KMS-11 (cell line): ENCODE results near the gene CHST13.

Experiments
- H2AFZ ChIP-seq: fragments of 200-600 bp; sonication (generic); 2 replicates; pipeline ENCODE4 v1.6.1; 2016; ENCODE audit warnings: antibody characterized with exemption, mixed run types, low read depth
- H3K27ac ChIP-seq: fragments of 200-600 bp; sonication (generic); 2 replicates; pipeline ENCODE4 v1.6.1; 2016; ENCODE audit warnings: mild to moderate bottlenecking, mixed run types
- H3K27me3 ChIP-seq: fragments of 200-600 bp; sonication (generic); 2 replicates; pipeline ENCODE4 v1.6.1; 2017; ENCODE audit warnings: mild to moderate bottlenecking, low read depth, mixed run types, moderate library complexity; ENCODE audit not compliant: insufficient read depth
- H3K36me3 ChIP-seq: fragments of 200-600 bp; sonication (generic); 2 replicates; pipeline ENCODE4 v1.6.1; 2017; ENCODE audit warnings: mild to moderate bottlenecking, mixed run types; ENCODE audit not compliant: insufficient read depth
- H3K4me1 ChIP-seq: fragments of 200-600 bp; sonication (generic); 2 replicates; pipeline ENCODE4 v1.6.1; 2016; ENCODE audit warnings: mild to moderate bottlenecking, low read depth, mixed run types; ENCODE audit not compliant: poor library complexity, severe bottlenecking
- H3K4me2 ChIP-seq: fragments of 200-600 bp; sonication (generic); 2 replicates; pipeline ENCODE4 v1.7.0; 2016; ENCODE audit warnings: mild to moderate bottlenecking, mixed run types
- H3K4me3 ChIP-seq: fragments of 200-600 bp; sonication (generic); IDR thresholded peaks from 2 replicates; pipeline ENCODE4 v1.6.1; 2017; ENCODE audit warnings: low read depth, low read length, mixed read lengths; ENCODE audit not compliant: insufficient read depth
- H3K79me2 ChIP-seq: fragments of 200-600 bp; sonication (generic); 2 replicates; pipeline ENCODE4 v1.6.1; 2016; ENCODE audit warnings: low read depth, mixed run types; ENCODE audit not compliant: insufficient read depth
- H3K9ac ChIP-seq: fragments of 200-600 bp; sonication (generic); 2 replicates; pipeline ENCODE4 v1.6.1; 2016; ENCODE audit warnings: mild to moderate bottlenecking, mixed run types
- H4K20me1 ChIP-seq: fragments of 200-600 bp; sonication (generic); 2 replicates; pipeline ENCODE4 v1.6.1; 2016; ENCODE audit warnings: mild to moderate bottlenecking, mixed run types; ENCODE audit not compliant: insufficient read depth
- TF ChIP-seq, protein P1 (sequence below): fragments of 200-600 bp; sonication (generic); conservative IDR thresholded peaks from 2 replicates; pipeline ENCODE4 v1.6.1; 2017; ENCODE audit warnings: low read depth, mild to moderate bottlenecking, antibody characterized with exemption, low read length, moderate library complexity, mixed read lengths

CHST13 gene

DNA sequence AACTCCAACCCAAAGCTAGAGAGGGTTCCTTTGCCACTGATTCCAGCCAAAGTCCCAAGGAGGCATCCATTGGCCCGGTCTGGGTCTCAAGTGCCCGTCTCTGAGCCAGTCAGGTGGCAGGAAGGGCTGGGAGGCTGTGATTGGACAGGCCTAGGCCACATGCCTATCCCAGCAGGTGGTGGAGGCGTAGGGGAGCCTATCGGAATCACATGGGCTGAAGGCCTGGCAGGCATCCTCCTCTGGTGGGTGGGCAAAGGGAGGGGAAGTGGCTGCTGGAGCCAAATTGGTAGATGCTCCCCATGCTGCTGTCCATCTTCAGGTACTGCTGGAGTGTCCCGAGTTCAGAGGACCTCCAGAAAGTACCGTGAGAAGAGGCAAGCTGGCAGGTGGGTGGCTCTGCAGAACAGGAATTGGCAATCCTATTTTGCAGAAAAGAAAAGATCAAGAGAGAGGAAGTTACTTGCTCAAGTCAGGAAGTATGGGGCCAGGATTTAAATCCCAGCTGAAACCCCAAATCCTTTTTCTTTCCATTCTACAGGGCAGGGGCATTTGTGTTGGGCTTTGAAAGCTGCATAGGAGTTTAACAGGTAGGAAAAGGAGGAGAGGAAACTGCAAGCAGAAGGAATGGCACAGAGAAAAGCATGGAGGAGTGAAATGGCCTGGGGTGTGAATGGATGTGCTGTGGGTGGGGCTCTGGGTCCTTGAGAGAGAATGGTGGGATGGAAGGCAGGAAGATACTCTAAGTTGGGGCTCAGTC, 3.7 kb downstream of the CHST13 start:
- H3K4me2 ChIP-seq, result no peak overlapping the region
- no peak overlapping the region for H3K27ac ChIP-seq
- no peaks in the 10 kb centered on the region for H4K20me1 ChIP-seq
- no peak overlapping the region for H2AFZ ChIP-seq
- TF ChIP-seq, protein P1, sequence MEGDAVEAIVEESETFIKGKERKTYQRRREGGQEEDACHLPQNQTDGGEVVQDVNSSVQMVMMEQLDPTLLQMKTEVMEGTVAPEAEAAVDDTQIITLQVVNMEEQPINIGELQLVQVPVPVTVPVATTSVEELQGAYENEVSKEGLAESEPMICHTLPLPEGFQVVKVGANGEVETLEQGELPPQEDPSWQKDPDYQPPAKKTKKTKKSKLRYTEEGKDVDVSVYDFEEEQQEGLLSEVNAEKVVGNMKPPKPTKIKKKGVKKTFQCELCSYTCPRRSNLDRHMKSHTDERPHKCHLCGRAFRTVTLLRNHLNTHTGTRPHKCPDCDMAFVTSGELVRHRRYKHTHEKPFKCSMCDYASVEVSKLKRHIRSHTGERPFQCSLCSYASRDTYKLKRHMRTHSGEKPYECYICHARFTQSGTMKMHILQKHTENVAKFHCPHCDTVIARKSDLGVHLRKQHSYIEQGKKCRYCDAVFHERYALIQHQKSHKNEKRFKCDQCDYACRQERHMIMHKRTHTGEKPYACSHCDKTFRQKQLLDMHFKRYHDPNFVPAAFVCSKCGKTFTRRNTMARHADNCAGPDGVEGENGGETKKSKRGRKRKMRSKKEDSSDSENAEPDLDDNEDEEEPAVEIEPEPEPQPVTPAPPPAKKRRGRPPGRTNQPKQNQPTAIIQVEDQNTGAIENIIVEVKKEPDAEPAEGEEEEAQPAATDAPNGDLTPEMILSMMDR, result no peak
- H3K27me3 ChIP-seq, result 0 out of 2 replicates have a peak, but pooled peaks cover 5% of the 10 kb centered on the region
- no peaks in the 10 kb centered on the region for H3K79me2 ChIP-seq
- H3K36me3 ChIP-seq, result no peaks in the 10 kb centered on the region
- no peaks in the 10 kb centered on the region for H3K4me1 ChIP-seq
- H3K4me3 ChIP-seq, result no peak overlapping the region
- H3K9ac ChIP-seq, result no peak overlapping the region

DNA sequence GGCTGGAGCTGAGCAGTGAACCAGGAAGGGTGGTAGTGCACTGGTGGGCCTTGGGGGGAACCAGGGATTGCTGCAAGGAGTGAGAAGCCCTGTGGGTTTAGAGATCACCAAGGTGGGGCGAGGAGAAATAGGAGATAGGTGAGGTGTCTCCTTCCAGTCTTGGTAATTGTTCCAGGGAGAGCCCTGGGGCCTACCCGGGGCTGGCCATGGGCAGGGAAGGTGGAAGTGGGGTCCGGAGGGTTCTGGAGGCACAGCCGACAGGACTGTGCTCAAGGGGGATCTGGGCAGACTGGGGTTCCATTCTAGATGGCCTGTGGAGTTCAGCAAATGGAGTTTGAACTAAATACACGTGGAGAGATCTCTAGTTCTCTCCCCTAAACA, 4.5 kb downstream of the CHST13 start:
- H3K4me2 ChIP-seq, result no peak overlapping the region
- H3K9ac ChIP-seq, result no peak overlapping the region
- H3K27ac ChIP-seq, result no peak overlapping the region
- H2AFZ ChIP-seq, result no peak overlapping the region
- no peaks in the 10 kb centered on the region for H3K36me3 ChIP-seq
- TF ChIP-seq, protein P1, result no peak
- H3K79me2 ChIP-seq, result no peaks in the 10 kb centered on the region
- H3K27me3 ChIP-seq, result 0 out of 2 replicates have a peak, but pooled peaks cover 5% of the 10 kb centered on the region
- H3K4me1 ChIP-seq, result no peaks in the 10 kb centered on the region
- H4K20me1 ChIP-seq, result no peaks in the 10 kb centered on the region
- no peak overlapping the region for H3K4me3 ChIP-seq

DNA sequence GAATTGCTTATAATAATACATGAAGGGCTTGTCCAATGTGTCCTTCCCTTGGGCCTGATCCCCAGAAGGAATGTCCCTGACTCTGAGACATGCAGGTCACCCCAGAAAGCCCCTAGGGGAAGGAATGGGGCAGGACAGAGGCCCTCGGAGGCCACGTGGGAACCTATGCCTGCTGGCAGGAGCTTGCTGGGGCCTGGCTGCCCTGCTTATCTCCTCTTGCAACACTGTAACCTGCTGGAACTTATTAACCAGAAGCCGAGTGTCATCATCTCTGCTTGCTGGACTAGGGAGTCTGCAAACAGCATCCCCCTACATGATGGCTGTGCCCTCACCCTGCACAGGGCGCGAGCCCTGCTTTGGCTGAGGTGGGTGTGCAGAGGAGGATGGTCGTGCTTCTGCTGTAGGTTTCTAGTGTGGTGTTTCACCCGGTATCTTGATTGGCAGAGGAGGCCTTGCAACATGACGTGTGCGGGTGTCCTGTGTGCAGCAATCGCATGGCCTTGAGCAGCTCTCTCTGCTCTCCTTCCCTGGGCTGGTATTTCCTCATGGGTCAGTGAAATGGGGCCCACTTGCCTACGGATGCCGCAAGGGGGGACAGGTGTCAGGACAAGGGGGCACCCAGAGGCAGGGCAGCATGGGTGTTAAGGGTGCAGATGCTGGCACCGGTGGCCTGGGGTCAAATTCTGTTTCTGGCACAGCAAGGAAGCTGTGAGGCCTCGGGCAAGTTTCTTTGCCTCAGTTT, 5.0 kb downstream of the CHST13 start:
- Histone ChIP-seq H3K27me3 (peaks cover 5% of the 10 kb centered on the region; the same call in 1 of the 2 replicates), H4K20me1 (no peaks in the 10 kb centered on the region), H3K4me3 (no peak overlapping the region), H3K9ac (no peak overlapping the region), H3K27ac (no peak overlapping the region), H3K4me1 (no peaks in the 10 kb centered on the region), H2AFZ (no peak overlapping the region), H3K79me2 (no peaks in the 10 kb centered on the region), H3K4me2 (no peak overlapping the region), H3K36me3 (no peaks in the 10 kb centered on the region)
- TF ChIP-seq, protein P1, result no peak

DNA sequence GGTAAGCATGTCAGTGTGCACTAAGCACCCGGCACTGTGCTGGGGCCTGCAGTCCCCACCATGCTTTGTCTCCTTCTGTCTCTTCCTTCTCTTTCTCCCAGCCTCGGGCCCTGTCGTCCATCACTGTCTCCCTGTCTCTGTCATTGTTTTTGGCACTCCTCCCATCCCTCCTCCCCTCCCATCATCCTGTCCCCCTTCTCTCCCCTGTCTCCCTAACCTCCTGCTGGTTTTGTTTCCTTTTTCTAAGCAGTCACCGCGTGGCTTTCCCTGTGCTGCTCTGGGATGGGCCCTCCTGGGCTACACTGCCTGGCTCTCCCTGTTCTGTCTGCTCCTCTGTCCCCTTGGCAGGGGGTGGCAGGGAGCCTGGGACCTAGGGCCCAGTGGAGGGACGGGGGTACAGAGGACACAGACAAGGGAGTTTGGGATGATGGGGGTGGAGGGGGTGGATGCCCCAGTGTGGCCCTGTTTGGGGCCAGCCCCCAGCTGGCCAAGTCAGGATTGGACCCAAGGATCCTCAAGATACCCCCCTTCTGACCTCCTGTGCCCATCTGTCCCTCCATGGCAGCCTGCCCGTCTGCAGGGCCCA, 5.7 kb downstream of the CHST13 start:
- Histone ChIP-seq H3K36me3 (no peaks in the 10 kb centered on the region), H3K9ac (no peak overlapping the region), H2AFZ (no peak overlapping the region), H3K4me2 (no peak overlapping the region), H3K27ac (no peak overlapping the region), H3K79me2 (no peaks in the 10 kb centered on the region), H4K20me1 (no peaks in the 10 kb centered on the region), H3K4me3 (no peak overlapping the region), H3K27me3 (peaks cover 5% of the 10 kb centered on the region; the same call in 1 of the 2 replicates), H3K4me1 (no peaks in the 10 kb centered on the region)
- TF ChIP-seq, protein P1, result no peak
